Stimulated activated CD8-positive, alpha-beta memory T cell treated with anti-CD3 and anti-CD28 coated beads, Interleukin-7, amount 100 ng/mL, for 1 hour (primary cell): ENCODE measurements around the gene SRRM5.
"Not testable (repeated sequence)": the region's sequence is repeated elsewhere in the genome, so short reads cannot be mapped to it uniquely, and the experiment has no call there.

Source experiments
- DNase-seq, 2 donors: peaks; one replicate each; pipeline ENCODE4 v3.0.0-alpha.2; 2020; ENCODE audit warnings: low read depth in 2 of 2

Gene SRRM5

GRCh38 chr19:43616306-43616705 is 4.4 kb downstream of the SRRM5 start:
- DNase-seq = no peak

GRCh38 chr19:43616954-43617353 is 5.1 kb downstream of the SRRM5 start:
- no peak for DNase-seq

GRCh38 chr19:43618921-43619261 is 7.0 kb downstream of the SRRM5 start:
- DNase-seq = no peak

- peak; percentile 64 to 72 for DNase-seq
Measured at GRCh38 chr19:43619262-43620060, 7.6 kb downstream of the SRRM5 start, which contains the start of gene ZNF428. Gene ZNF428 (minus strand): TSS chr19:43619629. CDS start chr19:43614304, 5,325 bp downstream.

- DNase-seq = peak in 1 of 2 donors; percentile 63
Measured at GRCh38 chr19:43620061-43621001, 8.4 kb downstream of the SRRM5 start.

GRCh38 chr19:43622070-43622469 is 10.2 kb downstream of the SRRM5 start:
- no peak for DNase-seq

GRCh38 chr19:43622956-43623355 is 11.1 kb downstream of the SRRM5 start:
- no peak for DNase-seq

GRCh38 chr19:43623889-43624670 is 12.2 kb downstream of the SRRM5 start:
- DNase-seq = no peak

- peak; percentile 44 to 65 for DNase-seq
Measured at GRCh38 chr19:43624933-43625332, 13.0 kb downstream of the SRRM5 start.

- DNase-seq = no peak
Measured at GRCh38 chr19:43625918-43626579, 14.2 kb downstream of the SRRM5 start.

- DNase-seq = no peak
Measured at GRCh38 chr19:43626838-43627237, 14.9 kb downstream of the SRRM5 start.

GRCh38 chr19:43628646-43629326 is 16.9 kb downstream of the SRRM5 start:
- DNase-seq = no peak

GRCh38 chr19:43631491-43631890 is 19.6 kb downstream of the SRRM5 start:
- no peak for DNase-seq

GRCh38 chr19:43633520-43633919 is 21.6 kb downstream of the SRRM5 start:
- DNase-seq = no peak

GRCh38 chr19:43634068-43634467 is 22.2 kb downstream of the SRRM5 start:
- DNase-seq = no peak

GRCh38 chr19:43634506-43634871 is 22.6 kb downstream of the SRRM5 start:
- no peak for DNase-seq

- DNase-seq = no peak
Measured at GRCh38 chr19:43634872-43635560, 23.1 kb downstream of the SRRM5 start.

- not testable (repeated sequence) for DNase-seq
Measured at GRCh38 chr19:43635561-43635940, 23.7 kb downstream of the SRRM5 start.

- DNase-seq = no peak
Measured at GRCh38 chr19:43636121-43636683, 24.3 kb downstream of the SRRM5 start.
